GM12878 (cell line): ENCODE data around the gene CFAP70. TPM values are rescaled to one million over a fixed set of nuclear protein-coding genes. Genes with fewer than 3 reads are reported as not detected.

Experiments used
- ATAC-seq: fragments of 200-7000 bp; cut with Tn5 transposase; 3 replicates; pipeline ENCODE4 v1.9.1; 2020; ENCODE audit warnings: mild to moderate bottlenecking, moderate library complexity
- BruUV-seq: library from RNA; stranded (reverse); fragments of 400-500 nt; replicated peaks from 2 replicates; lab custom pipeline; 2021; lab: Mats Ljungman, UMichigan
- CTCF ChIA-PET: fragments of 300-600 bp; sonication (Branson Sonifier 250); formaldehyde crosslinking; extraction: SDS; loops from one replicate; lab custom pipeline; 2021; ENCODE audit warnings: inconsistent platforms; lab: Yijun Ruan, JAX
- POLR2A ChIA-PET: fragments of 350-600 bp; formaldehyde crosslinking; extraction: SDS; loops from one replicate; lab custom pipeline; 2021; ENCODE audit warnings: inconsistent platforms; lab: Charles Lee
- RAD21 ChIA-PET: fragments of 300-600 bp; sonication (Branson Sonifier 250); formaldehyde crosslinking; loops from one replicate; lab custom pipeline; 2023; ENCODE audit warnings: antibody characterized with exemption; ENCODE audit not compliant: unreplicated experiment; lab: Charles Lee
- SMC1A ChIA-PET: fragments of 300-600 bp; sonication (Branson Sonifier 250); formaldehyde crosslinking; loops from one replicate; lab custom pipeline; 2023; ENCODE audit not compliant: unreplicated experiment, uncharacterized antibody; lab: Charles Lee
- DNase-seq: peaks from one replicate; pipeline ENCODE4 v3.0.0-alpha.2; 2011; ENCODE audit warnings: low read depth, low spot score
- FAIRE-seq: peaks from 3 replicates; lab custom pipeline; 2011; peaks lifted over from hg19 to GRCh38; lab: Jason Lieb, UNC
- H2AFZ ChIP-seq: 2 replicates; pipeline ENCODE4 v1.6.0; 2011; ENCODE audit warnings: low read depth, low read length, control low read depth; ENCODE audit not compliant: control insufficient read depth
- H3K27ac ChIP-seq: 2 replicates; pipeline ENCODE4 v1.5.1; 2011; ENCODE audit warnings: control low read depth; ENCODE audit not compliant: control insufficient read depth, insufficient read depth
- H3K27me3 ChIP-seq, 2 experiments: replicated peaks in 1 of 2; 2 replicates each; pipeline versions ENCODE4 v1.6.0 to v1.6.1; 2011; ENCODE audit warnings: low read length in 1 of 2; ENCODE audit not compliant: control insufficient read depth in 2 of 2, insufficient read depth in 2 of 2
- H3K36me3 ChIP-seq, 2 experiments: 2 replicates each; pipeline ENCODE4 v1.5.1; 2011; ENCODE audit warnings: low read length in 1 of 2; ENCODE audit not compliant: control insufficient read depth in 2 of 2, insufficient read depth in 2 of 2
- H3K4me1 ChIP-seq: 2 replicates; pipeline ENCODE4 v1.6.1; 2011; ENCODE audit warnings: mild to moderate bottlenecking, low read length, moderate library complexity, mixed read lengths; ENCODE audit not compliant: control insufficient read depth, insufficient read depth
- H3K4me2 ChIP-seq: 2 replicates; pipeline ENCODE4 v1.6.0; 2011; ENCODE audit warnings: control low read depth; ENCODE audit not compliant: control insufficient read depth, insufficient read depth
- H3K4me3 ChIP-seq: fragments of 200-600 bp; sonication (generic); 2 replicates; pipeline ENCODE4 v1.5.1; 2016
- H3K79me2 ChIP-seq: 2 replicates; pipeline ENCODE4 v1.6.0; 2011; ENCODE audit warnings: low read length; ENCODE audit not compliant: control insufficient read depth, insufficient read depth
- H3K9ac ChIP-seq: 2 replicates; pipeline ENCODE4 v1.8.0; 2011; ENCODE audit warnings: low read length, control low read depth, mixed read lengths; ENCODE audit not compliant: control insufficient read depth, insufficient read depth
- H3K9me3 ChIP-seq: replicated peaks from 3 replicates; pipeline ENCODE4 v1.5.1; 2011; ENCODE audit warnings: mild to moderate bottlenecking, low read length; ENCODE audit not compliant: control insufficient read depth, insufficient read depth
- H4K20me1 ChIP-seq: 2 replicates; pipeline ENCODE4 v1.6.0; 2011; ENCODE audit not compliant: control insufficient read depth, insufficient read depth
- CEBPB ChIP-seq, 2 experiments: fragments of 150-350 bp in 1 of 2; IDR thresholded peaks; 2 replicates each; pipeline ENCODE4 v1.6.1; 2012 to 2014; ENCODE audit warnings: low read depth in 2 of 2, low read length in 2 of 2, borderline replicate concordance in 1 of 2, inconsistent platforms in 1 of 2
- CREB1 ChIP-seq: IDR thresholded peaks from 2 replicates; pipeline ENCODE4 v1.6.1; 2012; ENCODE audit warnings: low read depth, mild to moderate bottlenecking, inconsistent platforms
- E4F1 ChIP-seq: fragments of 450-650 bp; IDR thresholded peaks from 2 replicates; pipeline ENCODE4 v1.6.1; 2018; ENCODE audit warnings: borderline replicate concordance, mild to moderate bottlenecking; ENCODE audit not compliant: partially characterized antibody
- HCFC1 ChIP-seq: fragments of 150-350 bp; IDR thresholded peaks from 2 replicates; pipeline ENCODE4 v1.6.1; 2014; ENCODE audit warnings: low read length
- HDAC6 ChIP-seq: fragments of 200-600 bp; sonication (generic); IDR thresholded peaks from one replicate; pipeline ENCODE4 v1.8.0; 2017; ENCODE audit warnings: antibody characterized with exemption; ENCODE audit not compliant: unreplicated experiment
- MLLT1 ChIP-seq: fragments of 450-650 bp; IDR thresholded peaks from 2 replicates; pipeline ENCODE4 v1.6.1; 2016; ENCODE audit warnings: mild to moderate bottlenecking
- POLR2AphosphoS2 ChIP-seq: IDR thresholded peaks from 2 replicates; pipeline ENCODE4 v1.6.1; 2011; ENCODE audit warnings: low read depth, mild to moderate bottlenecking, low read length, improper control_type of control experiment, moderate library complexity
- SIX5 ChIP-seq: IDR thresholded peaks from 2 replicates; pipeline ENCODE4 v1.6.1; 2011; ENCODE audit warnings: mild to moderate bottlenecking, low read depth, low read length, moderate library complexity; ENCODE audit not compliant: severe bottlenecking
- SMC3 ChIP-seq: IDR thresholded peaks from 2 replicates; pipeline ENCODE4 v1.6.1; 2011; ENCODE audit warnings: low read length, improper control_type of control experiment, borderline replicate concordance
- TCF12 ChIP-seq: IDR thresholded peaks from 2 replicates; pipeline ENCODE4 v1.6.1; 2011; ENCODE audit warnings: low read depth, mild to moderate bottlenecking, low read length
- ZBTB40 ChIP-seq: fragments of 450-650 bp; IDR thresholded peaks from 2 replicates; pipeline ENCODE4 v1.6.1; 2016; ENCODE audit warnings: mild to moderate bottlenecking, moderate library complexity, borderline replicate concordance
- WGBS: methylation state at CpG from one replicate; pipeline ENCODE4 v1.1.6; 2016; ENCODE audit warnings: low lambda C conversion rate; ENCODE audit not compliant: insufficient replicate concordance, insufficient coverage; ENCODE audit errors: missing lambda C conversion rate; 5-methylcytosine and 5-hydroxymethylcytosine counted together
- in situ Hi-C: fragments of 300-500 bp; cut with MboI; formaldehyde crosslinking; loops from 9 replicates; pipeline ENCODE4 v1.14.3; 2018; ENCODE audit warnings: mixed read lengths
- intact Hi-C: fragments of 100-400 bp; cut with micrococcal nuclease; formaldehyde crosslinking; loops from one replicate; pipeline ENCODE4 v1.14.2; 2022; ENCODE audit not compliant: unreplicated experiment
- polyA plus RNA-seq, 11 experiments: library from polyadenylated mRNA; depleted of rRNA in 4 of 11; unstranded in 6 of 11; stranded (reverse) in 5 of 11; fragments of >200 nt; fragmentation: Nextera tagmentation in 4 of 11; fragmentation: Illumina TruSeq in 1 of 11; extraction: Ambion mirVana in 4 of 11; extraction: Trizol in 1 of 11; gene quantifications; 1 replicate in 1 of 11; 2 replicates in 10 of 11; pipeline versions ENCODE4 v1.2.1 to v1.2.3, GENCODE V29; 2011 to 2016; ENCODE audit warnings: inconsistent platforms in 2 of 11, missing spikeins in 2 of 11, low read depth in 1 of 11
- total RNA-seq, 4 experiments: library from RNA; depleted of rRNA in 3 of 4; stranded (reverse); fragments of >200 nt in 3 of 4; fragmentation: Illumina TruSeq in 1 of 4; extraction: Trizol in 1 of 4; gene quantifications; 2 replicates each; pipeline versions ENCODE4 v1.2.1 to v1.2.3, GENCODE V29; 2013 to 2021

The CFAP70 gene
- total and polyA plus RNA-seq, 10 of the 15 experiments (the other 5 are each of a cell fraction or from before 2014, with no cell fraction given) = 0.21 to 1.1 (median 0.42) TPM

- FAIRE-seq (no peak), DNase-seq (no peak), ATAC-seq (no peak)
- ChIA-PET RAD21 (interaction anchor here (1.2 kb wide), 1 partner anchor 42 kb away, joined by 3 read pairs; the partner anchor contains the start of gene FAM149B1), CTCF (interaction anchor here (1.0 kb wide), 1 partner anchor 33 kb away, joined by 4 read pairs; no protein-coding TSS in a partner anchor), POLR2A (no interaction called here), SMC1A (interaction anchor here (1.3 kb wide), 1 partner anchor 40 kb away, joined by 3 read pairs; no protein-coding TSS in a partner anchor)
- no peak overlapping the region for H3K4me2 ChIP-seq
- BruUV-seq = no TSS peak
- H3K4me1 ChIP-seq = no peaks in the 10 kb centered on the region
- no peaks in the 10 kb centered on the region for H4K20me1 ChIP-seq
- H3K27me3 ChIP-seq = no peaks in the 10 kb centered on the region
- no peak overlapping the region for H3K27ac ChIP-seq
- no peaks in the 10 kb centered on the region; a peak in 1 of 4 replicates for H3K36me3 ChIP-seq
- no peak overlapping the region for H3K9ac ChIP-seq
- H3K79me2 ChIP-seq = no peaks in the 10 kb centered on the region
- no peaks in the 10 kb centered on the region for H3K9me3 ChIP-seq
- H2AFZ ChIP-seq = no peak overlapping the region
- no peak overlapping the region for H3K4me3 ChIP-seq
- intact Hi-C loops = no loop called here
- 94% methylated on average over 3 of the region's 3 CpGs for WGBS
- in situ Hi-C loops = no loop called here
- TF ChIP-seq POLR2AphosphoS2 = no peak
- TF ChIP-seq SMC3 = no peak
- no peak for TF ChIP-seq HDAC6
- TF ChIP-seq ZBTB40 = no peak
- TF ChIP-seq E4F1 = no peak
- no peak for TF ChIP-seq CEBPB (IDR thresholded peaks at IDR 0.05; ENCODE audit: borderline replicate concordance in 1 of 2, low read depth in 2 of 2, low read length in 2 of 2)
- no peak for TF ChIP-seq HCFC1
- TF ChIP-seq TCF12 = no peak
- no peak for TF ChIP-seq CREB1
- no peak for TF ChIP-seq SIX5
- no peak for TF ChIP-seq MLLT1
These were observed 148.1 kb downstream of the CFAP70 start for GRCh38 chr10:73210395-73211105.
